Activated naive CD8-positive, alpha-beta T cell (primary cell): ENCODE measurements around the gene TRABD2B.

ENCODE experiments used
- H3K27ac Mint-ChIP-seq: one replicate; pipeline ENCODE4 v1.8.0; 2021; ENCODE audit warnings: mixed read lengths
- H3K27me3 Mint-ChIP-seq: one replicate; pipeline ENCODE4 v1.8.0; 2021; ENCODE audit warnings: mixed read lengths
- H3K36me3 Mint-ChIP-seq: one replicate; pipeline ENCODE4 v1.8.0; 2021; ENCODE audit warnings: mixed read lengths
- H3K4me1 Mint-ChIP-seq: one replicate; pipeline ENCODE4 v1.8.0; 2021; ENCODE audit warnings: low read depth, mixed read lengths
- H3K4me3 Mint-ChIP-seq: one replicate; pipeline ENCODE4 v1.8.0; 2021; ENCODE audit warnings: mild to moderate bottlenecking, mixed read lengths
- H3K9me3 Mint-ChIP-seq: one replicate; pipeline ENCODE4 v1.8.0; 2021; ENCODE audit warnings: low read depth, mixed read lengths

Gene TRABD2B

GRCh38 chr1:48005253-48006117, 8.3 kb upstream of the TRABD2B start:
- no peaks in the 10 kb centered on the region for H3K4me1 Mint-ChIP-seq
- H3K36me3 Mint-ChIP-seq, result no peaks in the 10 kb centered on the region
- peaks cover 7% of the 10 kb centered on the region for H3K27me3 Mint-ChIP-seq
- H3K9me3 Mint-ChIP-seq, result no peaks in the 10 kb centered on the region
- no peak overlapping the region for H3K27ac Mint-ChIP-seq
- H3K4me3 Mint-ChIP-seq, result no peak overlapping the region

GRCh38 chr1:48003741-48004531, 6.8 kb upstream of the TRABD2B start:
- peaks cover 16% of the 10 kb centered on the region for H3K27me3 Mint-ChIP-seq
- no peak overlapping the region for H3K27ac Mint-ChIP-seq
- no peaks in the 10 kb centered on the region for H3K4me1 Mint-ChIP-seq
- no peaks in the 10 kb centered on the region for H3K36me3 Mint-ChIP-seq
- no peak overlapping the region for H3K4me3 Mint-ChIP-seq
- no peaks in the 10 kb centered on the region for H3K9me3 Mint-ChIP-seq

GRCh38 chr1:48002142-48002541, 5.0 kb upstream of the TRABD2B start:
- H3K36me3 Mint-ChIP-seq, result no peaks in the 10 kb centered on the region
- no peak overlapping the region for H3K4me3 Mint-ChIP-seq
- peaks cover 27% of the 10 kb centered on the region for H3K27me3 Mint-ChIP-seq
- H3K9me3 Mint-ChIP-seq, result no peaks in the 10 kb centered on the region
- H3K27ac Mint-ChIP-seq, result no peak overlapping the region
- H3K4me1 Mint-ChIP-seq, result no peaks in the 10 kb centered on the region

- Mint-ChIP-seq H3K4me1 (no peaks in the 10 kb centered on the region), H3K4me3 (no peak overlapping the region), H3K9me3 (no peaks in the 10 kb centered on the region), H3K27ac (no peak overlapping the region), H3K36me3 (no peaks in the 10 kb centered on the region), H3K27me3 (peaks cover 27% of the 10 kb centered on the region)
Observed at GRCh38 chr1:48001696-48002095, 4.5 kb upstream of the TRABD2B start.

- no peaks in the 10 kb centered on the region for H3K9me3 Mint-ChIP-seq
- H3K36me3 Mint-ChIP-seq, result no peaks in the 10 kb centered on the region
- peaks cover 31% of the 10 kb centered on the region for H3K27me3 Mint-ChIP-seq
- no peak overlapping the region for H3K27ac Mint-ChIP-seq
- H3K4me3 Mint-ChIP-seq, result no peak overlapping the region
- peaks cover 5% of the 10 kb centered on the region for H3K4me1 Mint-ChIP-seq
Observed at GRCh38 chr1:48000883-48001282, 3.7 kb upstream of the TRABD2B start.

GRCh38 chr1:47999097-47999496, 1.9 kb upstream of the TRABD2B start:
- Mint-ChIP-seq H3K36me3 (no peaks in the 10 kb centered on the region), H3K9me3 (no peaks in the 10 kb centered on the region), H3K4me1 (peaks cover 8% of the 10 kb centered on the region), H3K4me3 (no peak overlapping the region), H3K27me3 (peaks cover 41% of the 10 kb centered on the region), H3K27ac (no peak overlapping the region)

GRCh38 chr1:47998396-47998990, 1.3 kb upstream of the TRABD2B start:
- Mint-ChIP-seq H3K4me1 (peaks cover 8% of the 10 kb centered on the region), H3K4me3 (no peak overlapping the region), H3K9me3 (no peaks in the 10 kb centered on the region), H3K36me3 (no peaks in the 10 kb centered on the region), H3K27me3 (peaks cover 40% of the 10 kb centered on the region), H3K27ac (no peak overlapping the region)

GRCh38 chr1:47996406-47997226, 569 bp downstream of the TRABD2B start:
- Mint-ChIP-seq H3K4me3 (peak overlapping the region; percentile 83), H3K27me3 (peaks cover 36% of the 10 kb centered on the region), H3K4me1 (peaks cover 8% of the 10 kb centered on the region), H3K36me3 (no peaks in the 10 kb centered on the region), H3K9me3 (no peaks in the 10 kb centered on the region), H3K27ac (no peak overlapping the region)

GRCh38 chr1:47996060-47996405, 1.2 kb downstream of the TRABD2B start:
- Mint-ChIP-seq H3K4me1 (peaks cover 8% of the 10 kb centered on the region), H3K9me3 (no peaks in the 10 kb centered on the region), H3K36me3 (no peaks in the 10 kb centered on the region), H3K4me3 (peak overlapping the region; percentile 83), H3K27ac (no peak overlapping the region), H3K27me3 (peaks cover 37% of the 10 kb centered on the region)

- no peaks in the 10 kb centered on the region for H3K36me3 Mint-ChIP-seq
- peaks cover 39% of the 10 kb centered on the region for H3K27me3 Mint-ChIP-seq
Observed at GRCh38 chr1:47995306-47996050, 1.7 kb downstream of the TRABD2B start.

GRCh38 chr1:47993881-47994625, 3.1 kb downstream of the TRABD2B start:
- H3K27me3 Mint-ChIP-seq, result peaks cover 31% of the 10 kb centered on the region
- no peak overlapping the region for H3K27ac Mint-ChIP-seq
- no peak overlapping the region for H3K4me3 Mint-ChIP-seq
- no peaks in the 10 kb centered on the region for H3K36me3 Mint-ChIP-seq
- peaks cover 8% of the 10 kb centered on the region for H3K4me1 Mint-ChIP-seq
- H3K9me3 Mint-ChIP-seq, result no peaks in the 10 kb centered on the region

More at GRCh38 chr1:47995306-47996050, 1.7 kb downstream of the TRABD2B start:
- peak overlapping the region; percentile 83 for H3K4me3 Mint-ChIP-seq
- no peak overlapping the region for H3K27ac Mint-ChIP-seq
- peaks cover 8% of the 10 kb centered on the region for H3K4me1 Mint-ChIP-seq
- no peaks in the 10 kb centered on the region for H3K9me3 Mint-ChIP-seq

GRCh38 chr1:47993416-47993740, 3.8 kb downstream of the TRABD2B start:
- no peak overlapping the region for H3K27ac Mint-ChIP-seq
- H3K36me3 Mint-ChIP-seq, result no peaks in the 10 kb centered on the region
- no peak overlapping the region for H3K4me3 Mint-ChIP-seq
- H3K4me1 Mint-ChIP-seq, result peaks cover 8% of the 10 kb centered on the region
- H3K27me3 Mint-ChIP-seq, result peaks cover 26% of the 10 kb centered on the region
- no peaks in the 10 kb centered on the region for H3K9me3 Mint-ChIP-seq

GRCh38 chr1:47992720-47993415, 4.3 kb downstream of the TRABD2B start:
- Mint-ChIP-seq H3K36me3 (no peaks in the 10 kb centered on the region), H3K27me3 (peaks cover 23% of the 10 kb centered on the region), H3K9me3 (no peaks in the 10 kb centered on the region), H3K4me1 (peaks cover 8% of the 10 kb centered on the region), H3K4me3 (no peak overlapping the region), H3K27ac (no peak overlapping the region)
